GM18499 (cell line): Measurements from ENCODE around the gene LRP1B.

Experiments used
- ATAC-seq: cut with Tn5 transposase; IDR thresholded peaks from one replicate; pipeline ENCODE4 v1.9.1; 2021; ENCODE audit warnings: moderate number of reproducible peaks; ENCODE audit not compliant: insufficient read depth, unreplicated experiment

Gene LRP1B

DNA sequence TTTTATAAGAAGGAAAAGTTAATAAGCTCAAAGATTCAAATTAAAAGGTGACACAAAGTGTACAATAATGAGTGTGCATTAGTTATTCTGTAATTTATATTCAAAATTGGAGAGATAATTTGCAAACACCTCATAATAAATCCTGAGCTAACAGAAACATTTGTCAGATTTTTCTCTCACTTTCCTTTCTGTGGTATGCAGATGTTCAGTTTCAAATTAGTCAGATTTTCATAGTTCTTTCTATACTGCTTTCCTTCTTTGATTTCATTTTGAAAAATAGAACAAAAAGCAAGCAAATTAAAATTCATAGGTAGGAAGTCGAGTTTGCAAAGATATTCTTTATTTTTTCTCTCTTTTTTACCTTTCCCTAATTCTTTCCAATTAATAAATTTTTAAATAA is 1930.5 kb downstream of the LRP1B start:
- ATAC-seq: no peak

GRCh38 chr2:140199312-140199711 is 1931.5 kb downstream of the LRP1B start:
- no peak for ATAC-seq

GRCh38 chr2:140187086-140187485 is 1943.7 kb downstream of the LRP1B start:
- ATAC-seq: no peak

- ATAC-seq: no peak
Observed at GRCh38 chr2:140186313-140186712, 1944.5 kb downstream of the LRP1B start.

DNA sequence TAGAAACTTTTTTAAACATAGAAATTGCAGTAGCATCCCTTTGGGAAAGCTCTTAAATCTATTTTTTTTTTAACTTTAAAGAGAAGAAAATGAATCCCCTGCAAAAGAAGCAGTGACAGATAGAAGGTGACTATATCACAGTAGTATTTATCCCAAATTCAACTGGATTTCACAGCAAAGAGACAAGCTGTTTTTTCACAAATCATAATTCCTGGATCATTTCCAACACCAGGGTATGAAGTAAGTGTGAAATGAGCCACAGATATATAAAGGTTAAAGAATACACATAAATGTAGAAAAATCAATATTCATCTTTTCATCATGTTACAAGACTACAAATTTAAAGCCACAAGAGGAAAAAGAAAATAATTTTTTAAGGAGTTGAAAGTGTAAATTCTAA is 1945.7 kb downstream of the LRP1B start:
- ATAC-seq: no peak

DNA sequence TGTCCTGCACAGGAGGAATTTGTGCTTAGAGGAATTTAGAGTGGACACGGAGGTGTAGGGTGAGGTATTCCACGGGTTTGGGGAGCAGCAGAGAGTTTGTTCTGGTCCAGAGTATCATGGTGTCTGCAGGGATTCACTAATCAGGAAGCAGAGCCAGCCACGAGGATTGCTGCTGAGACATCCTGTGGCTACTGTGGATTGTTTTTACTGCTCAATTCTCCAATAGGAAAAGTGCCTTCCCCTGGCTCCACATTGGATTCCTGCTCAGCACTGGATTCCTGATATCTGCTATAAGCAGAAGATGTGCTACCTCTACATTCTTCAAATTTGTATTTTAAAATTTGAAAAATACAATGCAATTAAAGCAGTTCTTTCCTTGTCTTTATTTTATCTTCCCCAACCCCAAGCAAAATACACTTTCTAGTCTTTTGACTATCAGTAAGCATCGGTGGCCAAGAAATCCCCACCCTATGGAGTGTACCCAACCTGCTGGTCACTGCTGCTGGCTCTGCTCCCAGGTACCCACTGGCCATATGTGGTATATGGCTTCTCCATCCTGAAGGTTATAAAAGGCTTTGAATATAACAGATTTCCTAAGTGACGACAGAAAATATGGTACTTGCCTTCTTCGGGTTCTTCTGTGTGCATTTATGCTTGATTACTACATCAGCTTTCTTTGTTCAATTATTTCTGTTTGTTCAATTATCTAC is 1947.6 kb downstream of the LRP1B start:
- no peak for ATAC-seq
